CD4-positive, alpha-beta T cell (primary cell): ENCODE data around the gene PTPRM. TPM values are rescaled to one million over a fixed set of nuclear protein-coding genes. Genes with fewer than 3 reads are reported as not detected.

ENCODE experiments used
- ATAC-seq: fragments of 200-7000 bp; cut with Tn5 transposase; one replicate; pipeline ENCODE4 v1.10.0; 2022; ENCODE audit warnings: mild to moderate bottlenecking; ENCODE audit not compliant: poor library complexity
- CTCF ChIA-PET: fragments of 350-600 bp; sonication (Branson Sonifier 250); formaldehyde crosslinking; loops from one replicate; lab custom pipeline; 2021; ENCODE audit warnings: antibody characterized with exemption, inconsistent platforms; lab: Charles Lee
- POLR2A ChIA-PET: fragments of 350-600 bp; sonication (Branson Sonifier 250); formaldehyde crosslinking; loops from one replicate; lab custom pipeline; 2021; ENCODE audit warnings: antibody characterized with exemption, inconsistent platforms; lab: Charles Lee
- DNase-seq, 14 experiments: peaks; one replicate each; pipeline ENCODE4 v3.0.0-alpha.2; 2013 to 2020; ENCODE audit warnings: mixed read lengths in 2 of 14
- H3K27ac ChIP-seq, 2 donors: one replicate each; pipeline versions ENCODE4 v1.5.1 to v1.7.0; 2013; ENCODE audit warnings: low read length in 2 of 2, low read depth in 1 of 2, mild to moderate bottlenecking in 1 of 2
- H3K27me3 ChIP-seq, 2 experiments: 1 replicate in 1 of 2; 2 replicates in 1 of 2; pipeline versions ENCODE4 v1.6.1 to v1.7.0; 2013; ENCODE audit warnings: low read length in 2 of 2, control low read depth in 1 of 2, mild to moderate bottlenecking in 1 of 2, moderate library complexity in 1 of 2; ENCODE audit not compliant: insufficient read depth in 2 of 2, control insufficient read depth in 1 of 2
- H3K36me3 ChIP-seq: one replicate; pipeline ENCODE4 v1.6.1; 2013; ENCODE audit warnings: low read length, control low read depth; ENCODE audit not compliant: insufficient read depth
- H3K4me1 ChIP-seq: one replicate; pipeline ENCODE4 v1.6.1; 2013; ENCODE audit warnings: low read length, control low read depth; ENCODE audit not compliant: insufficient read depth
- H3K4me3 ChIP-seq: one replicate; pipeline ENCODE4 v1.5.1; 2013; ENCODE audit warnings: mild to moderate bottlenecking, low read length, moderate library complexity
- H3K9me3 ChIP-seq, 2 experiments: 1 replicate in 1 of 2; 2 replicates in 1 of 2; pipeline versions ENCODE4 v1.6.1 to v1.7.0; 2013; ENCODE audit warnings: low read length in 2 of 2, mild to moderate bottlenecking in 2 of 2, control low read depth in 1 of 2, moderate library complexity in 1 of 2; ENCODE audit not compliant: control insufficient read depth in 1 of 2, insufficient read depth in 1 of 2
- H3K27ac Mint-ChIP-seq: one replicate; pipeline ENCODE4 v1.8.0; 2020; ENCODE audit warnings: mixed read lengths
- H3K27me3 Mint-ChIP-seq: one replicate; pipeline ENCODE4 v1.8.0; 2021; ENCODE audit warnings: mixed read lengths
- H3K36me3 Mint-ChIP-seq: one replicate; pipeline ENCODE4 v1.8.0; 2021; ENCODE audit warnings: low read depth, mixed read lengths
- H3K4me1 Mint-ChIP-seq: one replicate; pipeline ENCODE4 v1.8.0; 2021; ENCODE audit warnings: low read depth, mixed read lengths
- H3K4me3 Mint-ChIP-seq: one replicate; pipeline ENCODE4 v1.8.0; 2020; ENCODE audit warnings: mild to moderate bottlenecking, mixed read lengths
- H3K9me3 Mint-ChIP-seq: one replicate; pipeline ENCODE4 v1.8.0; 2020; ENCODE audit warnings: mixed read lengths
- intact Hi-C, 2 experiments: fragments of 100-400 bp; cut with DNase I in 1 of 2; cut with micrococcal nuclease in 1 of 2; formaldehyde crosslinking; loops; one replicate each; pipeline versions ENCODE4 v1.15.1 to v1.9.0; 2023 to 2025; cut with DNase I, micrococcal nuclease
- total RNA-seq, 174 experiments: library from RNA in 2 of 174; stranded (reverse) in 2 of 174; gene quantifications; one replicate each; pipeline ENCODE4 v1.2.3 and lab custom pipeline; 2021 to 2026
- TF ChIP-seq, protein P1 (sequence below): fragments of 200-600 bp; IDR thresholded peaks from one replicate; pipeline ENCODE4 v1.8.0; 2022; ENCODE audit warnings: antibody characterized with exemption, mild to moderate bottlenecking

PTPRM gene
- total RNA-seq, 2 experiments from 2014 or later = 21.7 to 21.9 TPM

DNA sequence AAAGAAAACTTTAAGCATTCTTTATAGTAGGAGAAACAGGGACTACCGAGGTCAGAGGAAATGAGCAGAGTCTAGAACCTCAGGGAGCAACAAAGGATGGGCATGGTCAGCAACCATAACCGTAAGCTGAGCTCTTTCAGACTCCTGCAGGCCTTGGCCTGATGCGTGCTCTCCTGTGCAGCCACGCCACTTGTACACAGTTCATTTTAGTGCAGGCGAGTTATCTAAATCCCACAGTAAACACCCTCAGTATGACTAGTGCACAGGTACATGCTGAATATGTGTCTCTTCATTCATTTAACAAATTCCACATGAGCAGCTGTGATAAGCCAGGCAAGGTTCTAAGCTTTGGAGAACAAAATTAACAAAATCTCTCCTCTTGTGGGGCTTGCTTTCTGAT lies 640.9 kb downstream of the PTPRM start:
- no peaks in the 10 kb centered on the region for H3K4me1 ChIP-seq
- CTCF ChIA-PET = no interaction called here
- TF ChIP-seq, protein P1, sequence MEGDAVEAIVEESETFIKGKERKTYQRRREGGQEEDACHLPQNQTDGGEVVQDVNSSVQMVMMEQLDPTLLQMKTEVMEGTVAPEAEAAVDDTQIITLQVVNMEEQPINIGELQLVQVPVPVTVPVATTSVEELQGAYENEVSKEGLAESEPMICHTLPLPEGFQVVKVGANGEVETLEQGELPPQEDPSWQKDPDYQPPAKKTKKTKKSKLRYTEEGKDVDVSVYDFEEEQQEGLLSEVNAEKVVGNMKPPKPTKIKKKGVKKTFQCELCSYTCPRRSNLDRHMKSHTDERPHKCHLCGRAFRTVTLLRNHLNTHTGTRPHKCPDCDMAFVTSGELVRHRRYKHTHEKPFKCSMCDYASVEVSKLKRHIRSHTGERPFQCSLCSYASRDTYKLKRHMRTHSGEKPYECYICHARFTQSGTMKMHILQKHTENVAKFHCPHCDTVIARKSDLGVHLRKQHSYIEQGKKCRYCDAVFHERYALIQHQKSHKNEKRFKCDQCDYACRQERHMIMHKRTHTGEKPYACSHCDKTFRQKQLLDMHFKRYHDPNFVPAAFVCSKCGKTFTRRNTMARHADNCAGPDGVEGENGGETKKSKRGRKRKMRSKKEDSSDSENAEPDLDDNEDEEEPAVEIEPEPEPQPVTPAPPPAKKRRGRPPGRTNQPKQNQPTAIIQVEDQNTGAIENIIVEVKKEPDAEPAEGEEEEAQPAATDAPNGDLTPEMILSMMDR = no peak
- DNase-seq (no peak), ATAC-seq (no peak)
- no peak overlapping the region for H3K4me3 Mint-ChIP-seq
- H3K27ac Mint-ChIP-seq = no peak overlapping the region
- no peaks in the 10 kb centered on the region for H3K4me1 Mint-ChIP-seq
- no peak overlapping the region for H3K27ac ChIP-seq
- POLR2A ChIA-PET = interaction anchor here (0.6 kb wide), 1 partner anchor 55 kb away, joined by 3 read pairs; no protein-coding TSS in a partner anchor
- H3K36me3 ChIP-seq = no peaks in the 10 kb centered on the region
- no peak overlapping the region for H3K4me3 ChIP-seq
- no peaks in the 10 kb centered on the region for H3K36me3 Mint-ChIP-seq
- H3K27me3 ChIP-seq = no peaks in the 10 kb centered on the region
- no peaks in the 10 kb centered on the region for H3K27me3 Mint-ChIP-seq
- intact Hi-C loops = no loop called here
- H3K9me3 ChIP-seq = peaks cover 0 to 11% of the 10 kb centered on the region in 2 experiments
- no peaks in the 10 kb centered on the region for H3K9me3 Mint-ChIP-seq

DNA sequence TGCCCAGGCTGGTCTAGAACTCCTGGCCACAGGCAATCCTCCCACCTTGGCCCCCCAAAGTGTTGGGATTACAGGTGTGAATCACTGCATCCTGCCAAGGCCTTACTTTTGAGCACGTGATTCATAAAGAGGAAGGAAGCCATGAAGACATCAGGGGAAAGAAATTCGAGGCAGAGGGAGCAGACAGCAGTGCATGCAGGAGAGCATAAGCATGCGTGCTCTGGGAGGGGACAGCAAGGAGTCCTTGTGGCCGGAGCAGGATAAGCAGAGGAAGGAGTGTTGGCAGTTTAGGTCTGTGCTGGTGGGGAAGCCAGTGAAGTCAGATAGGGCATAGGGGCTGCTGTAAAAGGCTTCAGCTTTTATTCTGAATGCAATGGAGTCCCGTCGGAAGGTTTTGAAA lies 641.6 kb downstream of the PTPRM start:
- no peaks in the 10 kb centered on the region for H3K27me3 ChIP-seq
- peaks cover 0 to 11% of the 10 kb centered on the region in 2 experiments for H3K9me3 ChIP-seq
- DNase-seq (no peak), ATAC-seq (no peak)
- H3K4me1 Mint-ChIP-seq = no peaks in the 10 kb centered on the region
- no peak overlapping the region for H3K4me3 Mint-ChIP-seq
- H3K9me3 Mint-ChIP-seq = no peaks in the 10 kb centered on the region
- POLR2A ChIA-PET = no interaction called here
- H3K27ac ChIP-seq = no peak overlapping the region
- H3K36me3 ChIP-seq = no peaks in the 10 kb centered on the region
- intact Hi-C loops = no loop called here
- H3K27me3 Mint-ChIP-seq = no peaks in the 10 kb centered on the region
- TF ChIP-seq, protein P1 = no peak
- CTCF ChIA-PET = no interaction called here
- H3K4me1 ChIP-seq = no peaks in the 10 kb centered on the region
- no peak overlapping the region for H3K27ac Mint-ChIP-seq
- no peaks in the 10 kb centered on the region for H3K36me3 Mint-ChIP-seq
- no peak overlapping the region for H3K4me3 ChIP-seq

DNA sequence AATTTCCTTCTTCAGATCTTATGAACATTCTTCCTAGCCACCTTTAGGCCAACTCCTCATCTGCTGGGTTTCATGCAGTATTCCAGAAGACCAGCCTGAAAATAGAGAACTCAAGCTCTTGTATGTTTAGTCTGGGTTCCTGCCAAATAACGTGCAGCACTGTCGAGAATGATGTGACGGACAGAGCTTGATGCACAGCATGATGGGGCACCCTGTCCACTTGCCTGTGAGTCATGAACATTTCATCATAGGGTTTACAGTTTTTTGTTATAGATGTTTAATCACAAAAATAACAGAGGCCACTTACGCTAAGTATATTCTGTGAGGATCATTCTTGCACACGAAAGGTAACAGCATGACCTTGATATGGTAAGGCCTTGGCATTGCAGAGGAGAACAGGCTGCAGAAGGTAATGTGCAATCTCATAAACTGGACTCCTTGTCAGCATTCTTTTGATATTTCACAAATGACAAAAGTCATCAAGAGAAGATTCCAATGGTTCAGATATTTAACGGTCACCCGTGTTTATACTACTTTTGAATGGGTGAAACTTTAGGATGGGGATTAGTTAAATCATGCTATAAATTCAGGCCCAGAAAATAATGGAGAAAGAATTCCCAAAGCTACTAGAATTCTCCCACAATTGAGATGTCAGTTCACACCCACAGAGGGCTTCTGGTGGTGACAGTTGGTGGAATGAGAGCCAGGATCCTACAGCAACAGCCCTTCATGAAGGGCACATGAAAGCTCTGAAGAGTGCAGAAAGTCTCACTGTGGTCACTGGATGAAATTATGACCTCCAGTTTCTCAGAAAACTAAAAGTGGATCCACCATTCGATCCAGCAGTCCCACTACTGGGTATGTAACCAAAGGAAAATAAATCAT lies 646.0 kb downstream of the PTPRM start:
- CTCF ChIA-PET = no interaction called here
- H3K36me3 Mint-ChIP-seq = no peaks in the 10 kb centered on the region

More for the DNA sequence above, 646.0 kb downstream of the PTPRM start:
- ATAC-seq (no peak), DNase-seq (no peak)
- Histone ChIP-seq H3K27me3 (no peaks in the 10 kb centered on the region), H3K9me3 (peaks cover 0 to 11% of the 10 kb centered on the region in 2 experiments), H3K36me3 (no peaks in the 10 kb centered on the region), H3K4me3 (no peak overlapping the region), H3K4me1 (no peaks in the 10 kb centered on the region), H3K27ac (no peak overlapping the region)
- POLR2A ChIA-PET = no interaction called here
- Mint-ChIP-seq H3K27ac (no peak overlapping the region), H3K4me1 (no peaks in the 10 kb centered on the region), H3K27me3 (no peaks in the 10 kb centered on the region), H3K4me3 (no peak overlapping the region), H3K9me3 (no peaks in the 10 kb centered on the region)
- TF ChIP-seq, protein P1 = no peak
- intact Hi-C loops = no loop called here
